Body of pancreas (tissue), 4 donors: ENCODE measurements around the gene ANKRD11.

Experiments used
- POLR2A ChIP-seq, 3 donors: fragments of 450-650 bp; IDR thresholded peaks; one replicate each; pipeline ENCODE4 v1.6.1; 2016; ENCODE audit warnings: antibody characterized with exemption in 3 of 3, mild to moderate bottlenecking in 2 of 3
- TF ChIP-seq, protein P1 (sequence below), 7 experiments: fragments of 450-650 bp in 4 of 7; fragments of 200-600 bp in 3 of 7; sonication (generic) in 3 of 7; IDR thresholded peaks; one replicate each; pipeline ENCODE4 v1.5.1; 2016 to 2019; ENCODE audit warnings: antibody characterized with exemption in 7 of 7

DNA sequence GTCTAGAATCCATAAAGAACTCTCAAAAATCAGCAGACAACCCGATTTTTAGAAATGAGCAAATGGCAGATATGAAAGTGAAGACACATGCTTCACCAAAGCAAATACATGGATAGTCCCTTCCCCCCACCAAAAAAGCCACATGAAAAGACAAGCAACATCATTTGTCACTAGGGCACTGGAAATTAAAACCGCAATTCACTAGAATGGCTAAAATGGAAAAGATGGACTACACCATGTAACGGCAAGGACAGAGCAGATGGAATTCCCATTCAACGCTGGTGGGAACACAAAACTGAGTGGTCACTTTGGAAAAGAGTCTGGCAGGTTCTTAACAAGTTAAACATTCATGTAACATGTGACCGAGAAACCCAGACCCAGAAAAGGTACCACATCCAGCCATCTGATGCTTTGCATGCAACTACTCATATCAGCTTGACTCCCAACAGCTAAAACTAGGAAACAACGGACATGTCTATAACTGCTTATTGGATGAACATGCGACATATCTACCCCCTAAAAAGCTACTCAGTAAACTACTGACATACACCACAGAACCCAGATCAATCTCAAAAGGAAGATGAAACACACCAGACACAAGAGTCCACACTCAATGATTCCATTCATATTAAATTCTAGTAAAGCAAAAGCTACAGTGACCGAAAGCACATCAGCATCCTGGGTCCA lies 140.3 kb downstream of the ANKRD11 start:
- no peak for TF ChIP-seq POLR2A (IDR thresholded peaks at IDR 0.05)
- TF ChIP-seq, protein P1, sequence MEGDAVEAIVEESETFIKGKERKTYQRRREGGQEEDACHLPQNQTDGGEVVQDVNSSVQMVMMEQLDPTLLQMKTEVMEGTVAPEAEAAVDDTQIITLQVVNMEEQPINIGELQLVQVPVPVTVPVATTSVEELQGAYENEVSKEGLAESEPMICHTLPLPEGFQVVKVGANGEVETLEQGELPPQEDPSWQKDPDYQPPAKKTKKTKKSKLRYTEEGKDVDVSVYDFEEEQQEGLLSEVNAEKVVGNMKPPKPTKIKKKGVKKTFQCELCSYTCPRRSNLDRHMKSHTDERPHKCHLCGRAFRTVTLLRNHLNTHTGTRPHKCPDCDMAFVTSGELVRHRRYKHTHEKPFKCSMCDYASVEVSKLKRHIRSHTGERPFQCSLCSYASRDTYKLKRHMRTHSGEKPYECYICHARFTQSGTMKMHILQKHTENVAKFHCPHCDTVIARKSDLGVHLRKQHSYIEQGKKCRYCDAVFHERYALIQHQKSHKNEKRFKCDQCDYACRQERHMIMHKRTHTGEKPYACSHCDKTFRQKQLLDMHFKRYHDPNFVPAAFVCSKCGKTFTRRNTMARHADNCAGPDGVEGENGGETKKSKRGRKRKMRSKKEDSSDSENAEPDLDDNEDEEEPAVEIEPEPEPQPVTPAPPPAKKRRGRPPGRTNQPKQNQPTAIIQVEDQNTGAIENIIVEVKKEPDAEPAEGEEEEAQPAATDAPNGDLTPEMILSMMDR (IDR thresholded peaks at IDR 0.05) = no peak
